CD4-positive, alpha-beta T cell treated with Interleukin-2 at 100 ng/mL for 4 hours (primary cell): ENCODE results near the gene EFHD1.
"Not testable (repeated sequence)": the region's sequence is repeated elsewhere in the genome, so short reads cannot be mapped to it uniquely, and the experiment has no call there.

Experiments
- DNase-seq: peaks from one replicate; pipeline ENCODE4 v3.0.0-alpha.2; 2020; ENCODE audit warnings: low spot score

Gene EFHD1

DNA sequence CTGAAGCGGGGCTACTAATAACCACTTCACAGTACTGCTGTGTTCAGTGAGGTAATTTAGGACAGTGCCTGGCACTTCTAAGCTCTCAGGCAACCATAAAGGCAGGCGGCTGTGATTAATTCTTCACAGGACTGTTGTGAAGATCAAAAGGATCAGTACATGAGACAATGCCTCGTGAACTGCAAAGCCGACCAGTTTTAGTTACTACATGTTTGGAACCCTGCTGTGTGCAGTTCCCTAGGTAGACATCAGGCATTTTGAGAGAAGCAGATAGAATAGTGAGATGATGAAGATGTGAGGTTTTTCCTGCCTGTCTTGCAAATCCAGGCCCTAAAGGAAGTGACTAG, 19.1 kb downstream of the EFHD1 start:
- no peak for DNase-seq

DNA sequence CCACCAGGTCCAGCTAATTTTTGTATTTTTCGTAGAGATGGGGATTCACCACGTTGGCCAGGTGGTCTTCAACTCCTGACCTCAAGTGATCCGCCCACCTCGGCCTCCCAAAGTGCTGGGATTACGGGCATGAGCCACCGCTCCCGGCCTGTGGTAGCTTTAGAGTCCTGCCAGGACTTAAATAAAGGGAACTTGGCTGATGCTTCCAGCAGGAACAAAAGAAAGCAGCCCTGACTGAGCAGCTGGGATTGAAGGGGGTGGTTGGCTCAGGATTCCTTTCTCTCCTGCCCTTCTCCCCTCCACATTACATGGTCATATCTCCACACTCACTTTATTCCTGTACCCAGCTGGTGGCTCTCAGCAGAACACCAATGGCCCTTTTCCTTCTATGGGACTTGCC, 20.0 kb downstream of the EFHD1 start:
- no peak for DNase-seq

DNA sequence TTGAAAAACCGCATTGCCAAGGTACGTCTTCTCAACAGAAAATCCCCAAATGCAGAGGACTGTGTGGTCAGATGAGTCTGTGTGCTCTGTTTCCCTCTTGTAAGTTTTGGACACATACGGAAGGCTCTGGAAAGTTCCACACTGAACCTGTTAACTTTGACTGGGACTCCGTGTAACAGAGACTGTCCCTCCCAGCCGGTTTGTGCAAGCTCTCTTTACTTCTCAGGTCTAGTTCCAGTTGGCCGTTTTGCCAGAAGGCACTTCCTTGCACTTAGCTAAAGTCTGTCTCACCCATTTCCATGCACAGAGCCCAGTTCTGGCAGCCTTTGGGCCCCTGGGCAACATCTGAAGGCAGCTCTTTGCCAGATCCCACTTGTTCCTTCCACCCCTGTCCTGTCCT, 22.0 kb downstream of the EFHD1 start:
- no peak for DNase-seq

DNA sequence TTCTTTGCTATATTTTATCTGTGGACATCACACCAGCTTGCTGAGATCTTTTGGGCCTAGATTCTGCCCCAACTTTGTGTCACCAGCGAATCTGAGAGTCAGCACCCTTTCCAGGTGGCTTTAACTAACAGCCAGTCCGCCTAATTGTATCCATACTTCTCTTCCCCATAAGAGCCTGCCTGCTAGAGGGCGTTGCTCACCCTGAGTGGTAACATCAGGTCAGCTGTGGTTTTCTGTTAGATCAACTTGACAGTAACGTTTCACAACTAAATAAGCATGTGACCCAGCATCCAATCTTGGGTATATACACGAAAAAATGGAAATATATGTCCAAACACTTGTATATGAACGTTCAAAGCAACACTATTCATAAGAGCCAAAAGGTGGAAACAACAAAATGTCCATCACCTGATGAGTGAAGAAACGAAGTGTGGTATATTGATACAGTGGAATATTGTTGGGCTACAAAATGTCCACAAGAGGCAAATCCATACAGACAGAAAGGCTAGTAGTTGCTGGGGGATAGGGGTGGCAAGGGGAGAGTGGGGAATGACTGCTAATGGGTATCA, 24.9 kb downstream of the EFHD1 start:
- DNase-seq = no peak

DNA sequence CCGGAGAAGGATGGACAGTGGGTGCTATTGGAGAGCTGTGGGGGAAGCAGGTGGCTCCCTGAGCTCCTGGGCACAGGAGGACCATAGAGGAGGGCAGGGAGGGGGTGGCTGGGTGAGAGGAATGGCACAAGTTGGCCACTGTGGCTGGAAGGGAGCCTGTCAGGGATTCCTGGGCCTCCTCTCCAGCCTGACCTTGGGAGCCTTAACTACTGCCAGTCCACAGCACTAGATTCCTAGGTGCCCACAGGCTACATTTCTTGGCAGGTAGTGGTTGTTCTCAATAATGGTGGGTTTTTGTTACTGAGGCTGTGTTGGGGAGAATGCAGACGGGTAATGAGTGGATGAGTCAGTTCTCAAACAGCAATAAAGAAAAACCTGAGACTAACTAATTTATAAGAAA, 26.0 kb downstream of the EFHD1 start:
- no peak for DNase-seq

DNA sequence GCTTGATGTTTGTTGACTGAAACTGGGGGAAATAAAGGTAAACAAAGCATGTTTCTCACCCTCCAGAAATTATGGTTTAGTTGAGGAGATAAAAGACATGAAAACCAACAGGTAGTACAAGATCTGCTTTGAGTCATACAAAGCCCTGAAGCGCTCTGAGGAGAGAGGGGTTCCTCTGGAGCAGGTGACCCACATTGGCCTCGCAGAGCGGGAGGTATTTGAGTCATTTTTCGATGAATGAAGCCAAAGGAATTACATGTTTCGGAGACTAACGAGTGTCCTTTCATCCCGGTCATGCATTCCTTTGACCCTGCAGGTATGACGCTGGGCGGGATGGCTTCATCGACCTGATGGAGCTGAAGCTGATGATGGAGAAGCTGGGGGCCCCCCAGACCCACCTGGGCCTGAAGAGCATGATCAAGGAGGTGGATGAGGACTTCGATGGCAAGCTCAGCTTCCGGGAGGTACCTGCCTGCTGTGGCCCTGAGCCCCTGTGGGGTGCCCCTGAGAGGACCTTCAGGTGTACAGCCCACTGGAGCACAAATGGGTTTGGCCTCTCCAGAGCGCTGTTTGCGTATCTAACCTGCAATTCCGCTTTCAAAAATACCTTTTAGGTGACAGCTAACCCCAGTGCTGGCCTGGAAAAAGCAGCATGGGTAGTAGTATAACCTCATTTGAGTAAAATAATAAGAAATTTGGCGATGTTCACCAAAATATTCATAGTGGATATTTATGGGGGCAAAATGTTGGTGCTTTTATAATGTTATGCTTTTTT, 29.3 kb downstream of the EFHD1 start:
- no peak for DNase-seq

DNA sequence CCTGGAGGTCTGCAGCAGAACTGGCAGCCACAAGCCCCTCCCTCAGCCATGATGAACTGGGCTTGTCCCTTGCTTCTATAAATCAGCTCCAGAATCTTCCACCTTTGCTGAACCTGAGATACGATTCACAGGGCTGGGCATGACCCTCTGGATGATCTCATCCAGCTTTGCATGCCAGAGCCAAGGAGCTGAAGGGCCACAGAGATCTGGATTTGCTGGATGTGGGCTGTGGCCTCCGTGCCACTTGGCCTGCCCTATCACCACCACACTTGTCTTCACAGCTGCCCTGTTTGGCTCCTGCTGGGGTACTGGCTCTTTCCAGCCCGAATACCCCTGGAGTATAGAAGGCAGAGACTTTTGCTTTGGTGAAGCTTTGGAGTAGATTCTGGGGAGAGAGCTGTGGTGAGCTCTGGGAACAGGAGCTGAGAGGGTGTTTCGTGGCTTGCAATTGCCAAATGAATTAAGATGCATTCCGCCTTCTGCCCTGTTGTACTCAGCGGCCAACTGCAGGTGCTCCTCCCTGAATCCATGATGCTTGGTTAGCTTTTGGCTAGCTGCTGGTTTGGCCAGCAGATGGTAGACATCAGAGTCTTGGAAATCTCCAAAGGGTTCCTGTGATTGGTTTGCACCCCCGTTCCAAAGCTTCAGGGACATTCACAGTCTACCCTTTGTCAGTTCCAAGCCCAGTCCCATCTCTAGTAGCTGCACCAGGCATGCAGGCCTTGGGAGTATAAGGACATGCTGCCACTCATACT, 32.8 kb downstream of the EFHD1 start:
- no peak for DNase-seq

DNA sequence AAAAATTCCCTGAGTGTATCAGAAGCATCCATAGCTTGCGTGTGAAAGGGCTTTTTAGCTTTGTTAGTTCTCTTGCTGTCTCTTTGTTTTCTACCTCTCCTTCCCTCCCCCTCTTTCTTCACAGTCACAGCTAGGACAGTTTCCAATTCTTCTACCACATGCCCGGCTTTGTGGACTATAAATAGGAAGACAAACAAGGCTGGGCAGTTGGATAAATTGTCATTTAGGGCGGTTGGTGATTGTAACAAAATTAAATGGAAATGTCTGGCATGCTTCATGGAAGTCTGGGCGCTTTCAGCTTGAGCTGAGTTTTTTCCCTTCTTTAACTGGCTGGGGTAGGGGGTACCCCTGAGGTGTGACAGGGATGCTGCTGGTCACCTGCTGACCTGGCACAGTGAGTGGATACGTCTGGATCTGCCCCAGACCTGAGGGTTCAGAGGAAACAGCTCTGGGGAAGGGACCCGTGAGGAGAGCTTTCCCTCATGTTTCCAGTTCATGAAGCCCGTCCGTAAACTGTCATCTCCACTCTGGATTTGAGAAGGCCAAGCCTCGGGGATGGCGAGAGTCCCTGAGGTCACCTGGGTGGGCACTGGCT, 34.7 kb downstream of the EFHD1 start:
- DNase-seq = no peak

DNA sequence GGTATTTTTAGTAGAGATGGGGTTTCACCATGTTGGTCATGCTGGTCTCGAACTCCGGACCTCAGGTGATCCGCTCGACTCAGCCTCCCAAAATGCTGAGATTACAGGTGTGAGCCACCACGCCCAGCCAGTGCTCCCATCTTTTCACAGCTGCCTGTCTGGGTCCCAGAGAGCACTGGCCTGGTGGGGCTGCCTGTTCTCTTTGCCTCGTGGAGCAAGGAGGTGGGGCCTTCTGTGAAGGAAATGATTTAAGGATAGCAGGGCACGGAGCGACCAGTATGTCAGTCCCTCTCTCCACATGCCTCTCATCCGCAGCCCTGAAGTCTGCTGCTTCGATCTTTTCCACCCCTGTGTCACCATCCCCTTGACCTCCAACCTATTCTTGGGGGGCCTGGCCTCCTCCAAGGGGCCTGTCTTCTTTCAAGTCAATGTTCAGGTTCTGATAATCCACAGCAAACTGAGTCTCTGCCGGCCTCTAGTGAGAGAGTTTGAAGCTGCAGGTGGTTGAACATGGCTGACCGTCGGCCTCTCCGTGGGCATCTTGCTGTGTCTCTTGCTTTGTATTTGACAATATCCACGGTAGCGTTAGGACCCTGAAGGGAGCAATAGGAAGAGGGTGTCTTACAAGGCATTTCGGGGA, 35.5 kb downstream of the EFHD1 start:
- no peak for DNase-seq

DNA sequence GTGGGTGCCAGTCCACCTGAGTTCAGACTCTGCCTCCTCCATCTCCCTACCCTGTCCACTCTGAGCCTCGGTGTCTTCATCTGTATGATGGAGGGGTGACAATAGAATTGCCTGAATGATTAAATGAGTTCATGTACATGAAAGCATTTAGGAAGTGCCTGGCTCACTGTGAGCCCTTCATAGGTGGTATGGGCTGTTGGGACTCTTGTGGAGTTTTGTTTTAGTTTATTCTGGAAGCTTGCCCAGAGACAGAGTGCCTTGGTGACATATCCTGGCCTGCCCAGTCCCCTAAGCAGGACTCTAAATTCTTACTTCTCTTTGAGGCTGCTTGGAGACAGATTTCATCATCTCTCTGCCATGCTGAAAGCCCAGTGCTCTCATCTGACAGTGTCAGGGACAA, 39.2 kb downstream of the EFHD1 start:
- DNase-seq = no peak

DNA sequence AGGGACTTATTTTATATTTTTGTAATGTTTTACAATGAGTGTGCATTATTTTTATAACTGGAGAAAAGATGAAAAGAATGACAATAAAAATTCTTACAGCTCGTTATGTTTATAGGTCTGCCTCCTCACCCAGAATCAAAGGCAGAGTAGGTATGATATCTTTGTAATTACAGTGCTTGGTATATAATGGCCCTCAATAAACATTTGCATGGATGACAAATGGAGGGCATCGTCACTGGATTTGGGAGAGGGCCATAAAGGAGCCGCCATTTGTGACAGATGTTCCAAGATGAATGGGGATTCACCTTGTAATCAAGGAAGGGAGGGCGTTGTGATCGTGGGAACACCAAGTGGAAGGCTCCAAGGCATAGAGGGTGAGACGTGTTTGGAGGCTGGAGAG, 41.1 kb downstream of the EFHD1 start:
- no peak for DNase-seq

DNA sequence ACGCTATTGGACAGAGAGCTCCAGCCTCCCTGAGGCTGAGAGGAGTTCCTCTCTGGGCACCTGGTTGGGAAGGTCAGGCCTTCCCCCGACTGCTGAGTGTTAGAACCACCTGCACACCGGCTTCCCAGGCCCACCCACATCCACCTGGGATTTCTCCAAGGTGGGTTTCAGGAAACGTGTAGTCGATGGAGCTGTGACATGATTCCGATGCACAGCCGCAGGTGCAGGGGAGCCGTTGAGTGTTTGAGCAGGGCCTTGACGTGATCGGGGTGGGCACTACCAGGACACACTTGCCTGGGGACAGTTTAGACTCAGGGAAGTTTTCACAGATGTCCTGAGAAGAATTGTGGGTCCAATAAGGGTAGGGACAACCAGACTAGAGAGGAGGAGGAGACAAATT, 42.0 kb downstream of the EFHD1 start:
- no peak for DNase-seq

DNA sequence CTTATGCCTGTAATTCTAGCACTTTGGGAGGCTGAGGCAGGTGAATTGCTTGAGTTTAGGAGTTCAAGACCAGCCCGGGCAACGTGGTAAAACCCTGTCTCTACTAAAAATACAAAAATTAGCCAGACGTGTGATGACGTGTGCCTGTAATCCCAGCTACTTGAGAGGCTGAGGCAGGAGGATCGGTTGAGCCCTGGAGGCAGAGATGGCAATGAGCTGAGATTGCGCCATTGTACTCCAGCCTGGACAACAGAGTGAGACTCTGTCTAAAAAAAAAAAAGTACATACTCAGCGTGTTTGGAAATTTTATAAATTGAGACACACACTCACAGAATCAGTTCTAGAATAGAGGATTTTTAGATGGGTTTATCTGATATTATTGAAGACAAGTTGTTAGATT, 46.6 kb downstream of the EFHD1 start:
- DNase-seq = no peak

DNA sequence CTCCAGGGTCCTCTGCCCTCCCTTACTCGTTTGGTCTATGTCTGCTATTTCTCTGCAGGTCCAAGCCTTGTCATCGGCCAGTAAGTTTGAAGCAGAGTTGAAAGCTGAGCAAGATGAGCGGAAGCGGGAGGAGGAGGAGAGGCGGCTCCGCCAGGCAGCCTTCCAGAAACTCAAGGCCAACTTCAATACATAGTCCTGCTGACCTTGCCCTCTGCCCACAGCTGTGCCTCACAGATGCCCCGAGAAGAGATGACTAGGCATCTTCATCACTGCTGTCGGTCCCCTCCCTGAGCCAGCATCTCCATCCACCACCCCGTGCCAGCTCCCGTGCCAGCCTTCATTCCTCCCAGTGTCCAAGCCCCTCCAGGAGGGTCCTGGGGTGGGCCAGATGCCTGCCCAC, 48.1 kb downstream of the EFHD1 start:
- no peak for DNase-seq

DNA sequence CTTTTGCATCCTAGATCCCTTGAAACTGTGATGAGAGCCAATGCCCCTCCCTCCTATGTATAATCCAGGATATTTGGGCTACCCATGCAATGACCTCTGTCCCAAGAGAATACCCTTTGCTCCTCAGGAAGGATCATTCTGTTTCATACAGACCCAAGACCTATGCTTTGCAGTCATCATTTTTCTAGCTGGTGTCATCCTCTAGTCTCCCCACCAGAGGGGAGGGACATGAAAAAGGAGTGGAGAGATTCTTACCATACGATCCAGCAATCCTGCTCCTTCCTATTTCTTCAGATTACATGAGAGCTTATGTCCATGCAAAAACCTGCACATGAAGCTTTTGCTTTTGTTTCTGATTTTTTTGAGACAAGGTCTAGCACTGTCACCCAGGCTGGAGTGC, 50.0 kb downstream of the EFHD1 start:
- no peak for DNase-seq

DNA sequence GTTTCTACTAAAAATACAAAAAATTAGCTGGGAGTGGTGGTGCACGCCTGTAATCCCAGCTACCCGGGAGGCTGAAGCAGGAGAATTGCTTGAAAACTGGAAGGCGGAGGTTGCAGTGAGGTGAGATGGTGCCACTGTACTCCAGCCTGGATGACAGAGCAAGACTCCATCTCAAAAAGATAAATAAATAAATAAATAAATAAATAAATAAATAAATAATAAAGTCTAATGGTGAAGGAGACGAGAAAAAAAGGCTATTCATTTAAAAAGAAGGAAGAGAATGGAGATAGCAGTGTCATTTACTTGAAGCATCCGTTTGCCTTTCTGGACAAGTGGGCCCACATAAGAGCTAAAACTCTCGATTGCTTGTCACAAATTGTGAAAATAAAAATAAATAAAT, 52.0 kb downstream of the EFHD1 start:
- not testable (repeated sequence) for DNase-seq

DNA sequence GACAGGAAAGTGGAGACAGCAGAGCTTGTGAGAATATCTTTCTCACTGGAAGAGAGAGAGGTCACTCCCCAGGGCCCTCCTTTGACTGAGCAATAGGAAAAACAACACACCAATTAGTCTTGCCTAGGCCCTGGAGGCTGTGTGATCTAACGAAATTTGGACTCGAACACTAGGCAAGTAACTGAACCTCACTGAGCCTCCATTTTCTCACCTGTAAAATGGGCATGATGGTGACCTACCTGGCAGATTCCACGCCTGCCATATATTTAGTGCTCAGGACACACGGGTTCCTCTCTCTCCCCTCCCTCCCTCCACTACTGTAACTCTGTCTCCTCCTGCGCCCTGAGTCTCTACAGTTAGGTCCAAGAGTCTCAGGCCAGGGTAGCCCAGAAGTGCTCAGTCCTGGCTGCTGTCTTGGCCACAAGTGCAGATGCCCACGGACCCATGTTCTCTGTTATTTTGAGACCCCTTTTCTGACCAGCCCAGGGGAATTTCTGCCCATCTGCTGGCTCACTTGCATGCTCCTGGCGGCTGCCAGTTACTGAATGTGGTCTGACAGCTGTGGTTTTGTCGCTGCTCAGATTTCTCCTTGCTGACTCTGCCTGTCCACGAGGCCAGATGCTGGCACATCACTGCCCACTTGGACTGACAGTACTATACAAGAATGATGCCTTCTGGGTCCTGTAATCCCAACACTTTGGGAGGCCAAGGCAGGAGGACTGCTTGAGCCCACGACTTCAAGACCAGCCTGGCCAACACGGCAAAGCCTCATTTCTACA, 54.2 kb downstream of the EFHD1 start:
- no peak for DNase-seq

DNA sequence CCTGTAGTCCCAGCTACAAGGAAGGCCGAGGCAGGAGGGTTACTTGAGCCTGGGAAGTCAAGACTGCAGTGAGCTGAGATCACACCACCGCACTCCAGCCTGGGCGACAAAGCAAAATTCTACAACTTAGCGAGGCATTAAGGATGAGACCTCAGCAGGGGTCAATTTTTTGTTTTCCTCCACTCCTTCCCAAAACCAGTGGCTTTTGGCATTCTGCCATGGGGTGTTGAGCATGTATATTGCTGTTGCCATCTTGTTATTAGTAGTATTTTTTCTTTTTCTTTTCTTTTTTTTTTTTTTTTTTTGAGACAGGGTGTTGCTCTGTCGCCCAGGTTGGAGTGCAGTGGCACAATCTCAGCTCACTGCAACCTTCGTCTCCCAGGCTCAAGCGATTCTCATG, 54.8 kb downstream of the EFHD1 start:
- no peak for DNase-seq

DNA sequence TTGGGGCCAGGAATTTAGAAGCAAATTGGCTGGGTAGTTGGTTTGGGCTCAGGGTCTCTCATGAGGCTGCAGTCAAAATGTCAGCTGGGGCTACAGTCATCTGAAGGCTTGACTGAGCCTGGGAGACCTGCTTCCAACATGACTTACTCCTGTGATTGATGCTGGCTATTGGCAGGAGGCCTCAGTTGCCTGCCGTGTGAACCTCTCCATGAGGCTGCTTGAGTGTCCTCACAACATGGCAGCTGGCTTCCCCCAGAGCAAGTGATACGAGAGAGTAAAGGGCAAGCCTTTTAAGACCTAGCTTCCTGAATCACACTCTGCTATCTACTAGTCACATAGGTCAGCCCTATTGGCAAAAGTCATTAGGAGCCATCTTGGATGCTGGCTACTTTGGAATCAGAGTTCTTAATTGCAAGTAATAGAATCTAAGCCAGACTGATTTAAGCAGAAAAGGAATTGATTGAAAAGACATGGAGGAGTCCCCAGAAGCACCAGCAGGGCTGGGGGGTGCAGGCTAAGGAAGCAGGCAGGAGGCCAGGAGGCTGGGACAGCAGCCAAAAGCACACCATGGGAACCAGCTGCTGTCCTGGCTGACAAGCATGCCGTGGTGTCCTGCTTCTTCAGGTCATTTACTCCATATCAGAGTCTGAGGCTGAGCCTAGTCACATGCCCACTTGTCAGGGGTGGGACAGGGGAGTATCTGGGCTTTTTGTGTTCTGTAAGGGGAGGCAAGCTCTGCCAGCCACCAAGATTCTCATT, 55.9 kb downstream of the EFHD1 start:
- no peak for DNase-seq

DNA sequence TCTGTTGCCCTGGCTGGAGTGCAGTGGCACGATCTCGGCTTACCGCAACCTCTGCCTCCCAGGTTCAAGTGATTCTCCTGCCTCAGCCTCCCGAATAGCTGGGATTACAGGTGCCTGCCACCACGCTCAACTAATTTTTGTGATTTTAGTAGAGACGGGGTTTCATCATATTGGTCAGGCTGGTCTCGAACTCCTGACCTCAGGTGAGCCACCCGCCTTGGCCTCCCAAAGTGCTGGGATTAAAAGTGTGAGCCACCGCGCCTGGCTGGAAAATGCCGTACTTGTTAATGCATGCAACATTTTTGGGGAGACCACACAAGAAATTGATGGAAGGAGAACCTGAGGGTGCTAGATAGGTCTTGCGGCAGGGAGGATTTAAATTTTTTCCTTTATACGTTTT, 57.7 kb downstream of the EFHD1 start:
- not testable (repeated sequence) for DNase-seq

DNA sequence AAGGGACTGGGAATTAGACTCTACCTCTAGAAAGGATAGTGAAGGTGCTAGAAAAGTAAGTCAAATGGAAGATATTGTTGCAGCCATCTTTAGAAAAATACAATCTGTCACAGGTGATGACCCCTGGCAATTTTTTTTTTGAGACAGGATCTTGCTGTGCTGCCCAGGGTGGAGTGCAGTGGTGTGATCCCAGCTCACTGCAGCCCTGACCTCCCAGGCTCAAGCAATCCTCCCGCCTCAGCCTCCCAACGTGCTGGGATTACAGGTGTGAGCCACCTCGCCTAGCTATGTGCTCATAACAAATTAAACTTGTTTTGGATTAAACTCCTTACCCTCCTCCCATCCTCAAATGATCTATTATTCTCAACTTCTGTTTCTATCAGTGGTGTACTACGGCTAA, 59.9 kb downstream of the EFHD1 start:
- DNase-seq = no peak
